OCI-LY3 (cell line): Measurements from ENCODE around the gene DDA1.

Source experiments
- CTCF ChIP-seq: fragments of 200-600, 300-600 bp; sonication (generic); IDR thresholded peaks from 2 replicates; pipeline ENCODE4 v1.5.1; 2014; ENCODE audit warnings: antibody characterized with exemption, low read length, low read depth
- EZH2phosphoT487 ChIP-seq: fragments of 200-600 bp; shearing (Covaris generic); IDR thresholded peaks from 2 replicates; pipeline ENCODE4 v1.6.1; 2018; ENCODE audit warnings: antibody characterized with exemption, mixed run types, low read depth

- TF ChIP-seq CTCF (no peak), EZH2phosphoT487 (no peak)
These were observed 60.7 kb downstream of the DDA1 start for GRCh38 chr19:17370026-17370587.
